ENCODE measurements around the gene CTNND2.

CTNND2 gene

DNA sequence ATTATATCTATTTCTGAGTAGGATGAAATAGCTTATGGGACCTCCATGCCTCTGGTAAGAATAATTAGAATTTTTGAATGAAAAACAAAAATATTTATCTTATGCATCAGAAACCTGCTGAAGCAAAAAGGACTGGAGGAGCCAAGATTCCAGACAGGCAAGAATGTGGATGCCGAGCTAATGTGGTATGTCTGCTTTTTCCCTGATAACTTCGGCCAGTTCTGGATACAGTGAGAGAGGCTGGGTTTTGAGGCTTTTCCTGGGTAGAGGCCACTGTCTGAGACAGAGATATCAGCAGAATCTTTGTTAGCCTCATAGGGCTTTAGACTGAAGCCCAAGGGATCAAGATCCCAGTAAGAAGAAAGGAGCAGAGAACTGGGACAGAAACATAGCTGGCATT is 5.2 kb upstream of the CTNND2 start:
- no peaks in the 10 kb centered on the region for H3K36me3 ChIP-seq
- no peak overlapping the region for H3K27ac ChIP-seq
- no peak overlapping the region for H3K4me2 ChIP-seq
- no peaks in the 10 kb centered on the region for H3K4me1 ChIP-seq
- no peak overlapping the region for H3K4me3 ChIP-seq
- no peak for TF ChIP-seq Cebpa-rat (IDR thresholded peaks at IDR 0.05)
- no peaks in the 10 kb centered on the region for H3K27me3 ChIP-seq
- no peak overlapping the region for H3K9ac ChIP-seq
- H3K9me3 ChIP-seq (replicated peaks in 1 of 11) = peaks cover 0 to 8% (median 5%) of the 10 kb centered on the region in 11 experiments; a peak in 16 of 22 replicates
- no peaks in the 10 kb centered on the region for H4K20me1 ChIP-seq

GRCh38 chr5:11906497-11906896 is 2.3 kb upstream of the CTNND2 start:
- Histone ChIP-seq H3K36me3 (no peaks in the 10 kb centered on the region), H3K27me3 (no peaks in the 10 kb centered on the region), H3K27ac (no peak overlapping the region), H3K4me2 (no peak overlapping the region), H3K4me1 (no peaks in the 10 kb centered on the region), H3K9ac (no peak overlapping the region), H3K4me3 (no peak overlapping the region), H4K20me1 (no peaks in the 10 kb centered on the region), H3K9me3 (replicated peaks in 1 of 11) (peaks cover 10 to 24% (median 17%) of the 10 kb centered on the region in 11 experiments; a peak in 19 of 22 replicates)
- TF ChIP-seq Cebpa-rat (IDR thresholded peaks at IDR 0.05) = no peak

- no peak for TF ChIP-seq Cebpa-rat (IDR thresholded peaks at IDR 0.05)
- H4K20me1 ChIP-seq = no peaks in the 10 kb centered on the region
- no peaks in the 10 kb centered on the region for H3K27me3 ChIP-seq
- no peak overlapping the region for H3K9ac ChIP-seq
- H3K36me3 ChIP-seq = no peaks in the 10 kb centered on the region
- no peaks in the 10 kb centered on the region for H3K4me1 ChIP-seq
- H3K4me2 ChIP-seq = no peak overlapping the region
- H3K27ac ChIP-seq = no peak overlapping the region
- H3K4me3 ChIP-seq = no peak overlapping the region
- H3K9me3 ChIP-seq (replicated peaks in 1 of 11) = peaks cover 10 to 24% (median 17%) of the 10 kb centered on the region in 11 experiments; a peak in 19 of 22 replicates
Measured at GRCh38 chr5:11905206-11905605, 960 bp upstream of the CTNND2 start.

- Histone ChIP-seq H3K4me1 (no peaks in the 10 kb centered on the region), H3K4me3 (no peak overlapping the region), H3K36me3 (no peaks in the 10 kb centered on the region), H4K20me1 (no peaks in the 10 kb centered on the region), H3K9me3 (replicated peaks in 1 of 11) (peaks cover 10 to 24% (median 17%) of the 10 kb centered on the region in 11 experiments; a peak in 19 of 22 replicates), H3K27ac (no peak overlapping the region), H3K27me3 (no peaks in the 10 kb centered on the region), H3K9ac (no peak overlapping the region), H3K4me2 (no peak overlapping the region)
- TF ChIP-seq Cebpa-rat (IDR thresholded peaks at IDR 0.05) = no peak
Measured at GRCh38 chr5:11903614-11904264, 507 bp downstream of the CTNND2 start.

DNA sequence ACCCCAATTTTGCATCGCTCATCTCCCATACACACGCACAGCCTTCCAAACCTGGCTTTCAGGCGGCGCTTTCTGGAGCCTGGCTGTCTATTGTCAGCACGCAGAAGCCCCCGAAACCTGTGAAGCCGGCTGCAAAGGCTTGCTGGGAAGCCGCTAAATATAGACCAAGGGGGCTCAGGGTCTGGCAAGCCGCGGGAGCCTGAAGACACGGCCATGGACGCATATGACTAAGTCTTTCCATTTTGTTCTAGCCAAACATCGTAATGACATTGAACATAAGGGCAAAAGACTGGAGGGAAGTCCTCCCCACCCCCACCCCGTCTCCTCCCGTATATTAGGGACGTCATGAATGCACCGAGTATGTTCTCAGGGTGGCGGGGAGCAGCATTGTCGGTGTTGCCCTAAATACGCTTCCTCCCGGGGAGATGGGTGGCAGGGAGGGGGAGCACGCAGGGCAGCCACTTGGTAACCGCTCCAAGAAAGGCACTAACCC is 1.1 kb downstream of the CTNND2 start:
- TF ChIP-seq Cebpa-rat (IDR thresholded peaks at IDR 0.05) = no peak
- Histone ChIP-seq H3K36me3 (no peaks in the 10 kb centered on the region), H3K9ac (no peak overlapping the region), H3K4me1 (no peaks in the 10 kb centered on the region), H3K9me3 (replicated peaks in 1 of 11) (peaks cover 10 to 24% (median 17%) of the 10 kb centered on the region in 11 experiments; a peak in 19 of 22 replicates), H3K4me2 (no peak overlapping the region), H3K27me3 (no peaks in the 10 kb centered on the region), H3K4me3 (no peak overlapping the region), H3K27ac (no peak overlapping the region), H4K20me1 (no peaks in the 10 kb centered on the region)

GRCh38 chr5:11902201-11902619 is 2.0 kb downstream of the CTNND2 start:
- Histone ChIP-seq H3K9ac (no peak overlapping the region), H3K36me3 (no peaks in the 10 kb centered on the region), H3K4me2 (no peak overlapping the region), H3K9me3 (replicated peaks in 1 of 11) (peaks cover 13 to 26% (median 18%) of the 10 kb centered on the region in 11 experiments; a peak in 21 of 22 replicates), H4K20me1 (no peaks in the 10 kb centered on the region), H3K4me3 (no peak overlapping the region), H3K27me3 (no peaks in the 10 kb centered on the region), H3K27ac (no peak overlapping the region), H3K4me1 (no peaks in the 10 kb centered on the region)
- no peak for TF ChIP-seq Cebpa-rat (IDR thresholded peaks at IDR 0.05)

DNA sequence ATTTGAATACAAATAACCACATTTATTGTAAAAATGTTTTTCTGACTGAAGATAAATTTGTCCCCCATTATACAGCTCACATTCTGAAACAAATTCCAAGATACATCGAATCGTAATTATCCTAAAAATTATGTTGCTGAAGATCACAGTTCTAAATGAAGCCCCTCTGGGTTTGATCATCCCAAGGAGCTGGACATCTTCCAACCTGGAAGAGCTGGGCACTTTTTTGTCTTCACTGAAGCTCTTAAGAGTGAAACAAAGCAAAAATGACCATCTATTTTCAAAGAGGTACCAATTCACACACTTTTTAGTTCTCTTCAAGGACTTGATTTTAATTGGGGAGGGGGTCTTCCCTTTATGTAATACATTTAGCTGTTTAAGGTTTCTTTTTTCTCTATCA is 5.5 kb downstream of the CTNND2 start:
- Histone ChIP-seq H3K4me3 (no peak overlapping the region), H3K9me3 (replicated peaks in 1 of 11) (peaks cover 11 to 24% (median 19%) of the 10 kb centered on the region in 11 experiments; a peak in 21 of 22 replicates), H4K20me1 (no peaks in the 10 kb centered on the region), H3K27me3 (no peaks in the 10 kb centered on the region), H3K36me3 (no peaks in the 10 kb centered on the region), H3K4me1 (no peaks in the 10 kb centered on the region), H3K4me2 (no peak overlapping the region), H3K9ac (no peak overlapping the region), H3K27ac (no peak overlapping the region)
- TF ChIP-seq Cebpa-rat (IDR thresholded peaks at IDR 0.05) = no peak

DNA sequence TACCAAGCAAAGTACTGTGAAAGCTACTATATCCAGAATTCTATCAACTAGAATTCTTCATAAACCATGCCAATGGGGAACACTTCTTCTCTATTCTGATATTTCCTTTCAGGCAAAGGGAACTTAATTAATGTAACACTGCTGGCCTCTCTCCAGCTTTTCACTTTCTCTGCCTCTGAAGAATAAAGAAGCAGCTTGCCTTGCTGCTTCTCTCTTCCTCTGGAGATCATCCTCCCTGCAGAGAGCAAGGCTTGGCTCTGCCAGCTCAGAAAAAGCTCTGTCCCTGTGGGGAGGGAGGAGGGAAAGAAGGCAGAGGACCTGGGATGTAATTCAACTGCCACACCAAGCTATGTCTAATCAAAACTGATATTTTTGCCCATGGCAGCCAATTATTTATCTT is 6.5 kb downstream of the CTNND2 start:
- TF ChIP-seq Cebpa-rat (IDR thresholded peaks at IDR 0.05) = no peak
- H3K4me1 ChIP-seq = no peaks in the 10 kb centered on the region
- H3K9ac ChIP-seq = no peak overlapping the region
- no peaks in the 10 kb centered on the region for H3K36me3 ChIP-seq
- H3K4me3 ChIP-seq = no peak overlapping the region
- H3K9me3 ChIP-seq (replicated peaks in 1 of 11) = peaks cover 5 to 14% (median 11%) of the 10 kb centered on the region in 11 experiments; a peak in 16 of 22 replicates
- no peaks in the 10 kb centered on the region for H3K27me3 ChIP-seq
- H3K27ac ChIP-seq = no peak overlapping the region
- no peaks in the 10 kb centered on the region for H4K20me1 ChIP-seq
- no peak overlapping the region for H3K4me2 ChIP-seq

- Histone ChIP-seq H3K27ac (no peak overlapping the region), H3K4me1 (no peaks in the 10 kb centered on the region), H3K36me3 (no peaks in the 10 kb centered on the region), H3K9me3 (replicated peaks in 1 of 11) (peaks cover 5 to 14% (median 11%) of the 10 kb centered on the region in 11 experiments; a peak in 15 of 22 replicates), H3K4me3 (no peak overlapping the region), H3K4me2 (no peak overlapping the region), H4K20me1 (no peaks in the 10 kb centered on the region), H3K9ac (no peak overlapping the region), H3K27me3 (no peaks in the 10 kb centered on the region)
- TF ChIP-seq Cebpa-rat (IDR thresholded peaks at IDR 0.05) = no peak
Measured at GRCh38 chr5:11894992-11895391, 9.3 kb downstream of the CTNND2 start.

DNA sequence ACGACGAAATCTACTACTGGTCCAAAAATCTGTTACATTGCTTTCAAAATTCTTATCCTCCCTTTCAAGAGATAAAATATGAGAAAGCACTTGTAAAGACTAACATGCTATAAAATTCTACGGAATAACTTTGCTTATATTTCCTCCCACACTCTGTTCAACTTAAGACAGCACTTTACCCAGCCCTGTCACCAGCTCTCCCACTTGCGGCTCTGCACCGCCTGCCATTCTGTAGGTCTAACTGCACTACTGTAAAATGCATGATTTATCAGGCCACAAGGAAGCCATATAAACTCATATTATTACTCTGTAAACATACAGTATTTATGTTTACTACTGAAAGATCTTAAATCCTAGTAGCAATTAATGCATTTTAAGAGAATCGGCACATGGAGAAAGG is 11.4 kb downstream of the CTNND2 start:
- Histone ChIP-seq H4K20me1 (no peaks in the 10 kb centered on the region), H3K4me3 (no peak overlapping the region), H3K9ac (no peak overlapping the region), H3K27ac (no peak overlapping the region), H3K4me2 (no peak overlapping the region), H3K4me1 (no peaks in the 10 kb centered on the region), H3K36me3 (no peaks in the 10 kb centered on the region), H3K9me3 (replicated peaks in 1 of 11) (peaks cover 5 to 14% (median 11%) of the 10 kb centered on the region in 11 experiments; a peak in 15 of 22 replicates), H3K27me3 (no peaks in the 10 kb centered on the region)
- TF ChIP-seq Cebpa-rat (IDR thresholded peaks at IDR 0.05) = no peak
